MM.1S (cell line): ENCODE measurements around the gene CYTH1.

Source experiments
- DNase-seq: peaks from one replicate; pipeline ENCODE4 v3.0.0-alpha.2; 2015
- H2AFZ ChIP-seq: fragments of 300-600 bp; sonication (generic); 2 replicates; pipeline ENCODE4 v1.6.0; 2016; ENCODE audit warnings: antibody characterized with exemption, low read length
- H3F3A ChIP-seq: fragments of 300-600 bp; sonication (generic); 2 replicates; pipeline ENCODE4 v1.6.1; 2016; ENCODE audit warnings: mild to moderate bottlenecking, antibody characterized with exemption, low read length, moderate library complexity, mixed read lengths; ENCODE audit not compliant: insufficient read depth
- H3K27ac ChIP-seq: fragments of 300-600 bp; sonication (generic); 2 replicates; pipeline ENCODE4 v1.5.1; 2016; ENCODE audit warnings: mild to moderate bottlenecking, low read length
- H3K27me3 ChIP-seq: fragments of 300-600 bp; sonication (generic); replicated peaks from 2 replicates; pipeline ENCODE4 v1.6.0; 2016; ENCODE audit warnings: low read length; ENCODE audit not compliant: insufficient read depth
- H3K36me3 ChIP-seq: fragments of 300-600 bp; sonication (generic); replicated peaks from 2 replicates; pipeline ENCODE4 v1.6.1; 2016; ENCODE audit warnings: mild to moderate bottlenecking, low read length, mixed read lengths; ENCODE audit not compliant: insufficient read depth
- H3K4me1 ChIP-seq: fragments of 300-600 bp; sonication (generic); 2 replicates; pipeline ENCODE4 v1.6.1; 2016; ENCODE audit warnings: low read length, mixed read lengths
- H3K4me2 ChIP-seq: fragments of 300-600 bp; sonication (generic); 2 replicates; pipeline ENCODE4 v1.6.0; 2016; ENCODE audit warnings: low read depth, low read length
- H3K4me3 ChIP-seq: fragments of 300-600 bp; sonication (generic); 2 replicates; pipeline ENCODE4 v1.5.1; 2016; ENCODE audit warnings: low read length, mixed read lengths
- H3K79me2 ChIP-seq: fragments of 300-600 bp; sonication (generic); 2 replicates; pipeline ENCODE4 v1.6.1; 2016; ENCODE audit warnings: mixed run types, low read length, mixed read lengths
- H3K9ac ChIP-seq: fragments of 300-600 bp; sonication (generic); 2 replicates; pipeline ENCODE4 v1.6.1; 2016; ENCODE audit warnings: low read length, mixed read lengths
- H3K9me2 ChIP-seq: fragments of 300-600 bp; sonication (generic); replicated peaks from 2 replicates; pipeline ENCODE4 v1.6.1; 2016; ENCODE audit warnings: mild to moderate bottlenecking, low read length, mixed read lengths; ENCODE audit not compliant: insufficient read depth
- H3K9me3 ChIP-seq: fragments of 300-600 bp; sonication (generic); replicated peaks from 2 replicates; pipeline ENCODE4 v1.6.1; 2016; ENCODE audit warnings: mild to moderate bottlenecking, low read length, mixed read lengths; ENCODE audit not compliant: insufficient read depth
- H4K20me1 ChIP-seq: fragments of 300-600 bp; sonication (generic); 2 replicates; pipeline ENCODE4 v1.6.1; 2016; ENCODE audit warnings: mild to moderate bottlenecking, low read length, moderate library complexity, mixed read lengths; ENCODE audit not compliant: insufficient read depth
- EZH2 ChIP-seq: fragments of 300-600 bp; sonication (generic); optimal IDR thresholded peaks from 2 replicates; pipeline ENCODE3; 2017; ENCODE audit warnings: low read depth, mild to moderate bottlenecking, antibody characterized with exemption, low read length, mixed read lengths
- EZH2phosphoT487 ChIP-seq: fragments of 300-600 bp; sonication (generic); IDR thresholded peaks from 2 replicates; pipeline ENCODE4 v1.6.1; 2018; ENCODE audit warnings: antibody characterized with exemption, low read length
- TF ChIP-seq, protein P1 (sequence below): fragments of 300-600 bp; sonication (generic); IDR thresholded peaks from 2 replicates; pipeline ENCODE4 v1.5.1; 2016; ENCODE audit warnings: antibody characterized with exemption, low read length, mixed read lengths

Gene CYTH1

DNA sequence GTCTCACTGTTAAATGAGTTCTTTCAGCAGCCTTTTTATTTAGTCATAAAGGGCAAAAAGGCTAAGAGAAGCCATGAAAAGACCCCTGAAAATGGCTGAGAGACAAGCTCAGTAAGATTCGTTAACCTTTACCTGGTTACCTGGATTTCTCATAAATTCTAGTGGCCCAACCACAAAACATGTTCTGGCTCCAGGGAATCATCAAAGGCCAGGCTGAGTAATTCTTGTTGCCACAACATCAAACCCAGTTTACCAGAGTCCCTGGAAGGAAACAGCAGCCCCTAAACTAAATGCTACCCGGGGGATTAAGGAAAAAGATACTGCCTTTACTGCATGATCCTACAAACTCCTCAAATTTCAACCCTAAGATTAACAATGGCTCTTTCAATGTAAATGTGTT lies 15.8 kb downstream of the CYTH1 start:
- no peak overlapping the region; the same call in 1 of the 2 replicates for H3K9ac ChIP-seq
- no peaks in the 10 kb centered on the region for H4K20me1 ChIP-seq
- no peak overlapping the region for H2AFZ ChIP-seq
- H3K79me2 ChIP-seq: peaks cover 100% of the 10 kb centered on the region
- H3K36me3 ChIP-seq: no peaks in the 10 kb centered on the region
- DNase-seq: no peak
- no peaks in the 10 kb centered on the region for H3K9me2 ChIP-seq
- no peak overlapping the region for H3K4me3 ChIP-seq
- H3K27ac ChIP-seq: peak overlapping the region; percentile 11; the same call in 1 of the 2 replicates
- peaks cover 17% of the 10 kb centered on the region for H3F3A ChIP-seq
- peaks cover 46% of the 10 kb centered on the region for H3K4me1 ChIP-seq
- H3K27me3 ChIP-seq: no peaks in the 10 kb centered on the region
- no peaks in the 10 kb centered on the region for H3K9me3 ChIP-seq
- H3K4me2 ChIP-seq: no peak overlapping the region; the same call in 1 of the 2 replicates
- TF ChIP-seq EZH2phosphoT487 (no peak), EZH2 (no peak)
- TF ChIP-seq, protein P1, sequence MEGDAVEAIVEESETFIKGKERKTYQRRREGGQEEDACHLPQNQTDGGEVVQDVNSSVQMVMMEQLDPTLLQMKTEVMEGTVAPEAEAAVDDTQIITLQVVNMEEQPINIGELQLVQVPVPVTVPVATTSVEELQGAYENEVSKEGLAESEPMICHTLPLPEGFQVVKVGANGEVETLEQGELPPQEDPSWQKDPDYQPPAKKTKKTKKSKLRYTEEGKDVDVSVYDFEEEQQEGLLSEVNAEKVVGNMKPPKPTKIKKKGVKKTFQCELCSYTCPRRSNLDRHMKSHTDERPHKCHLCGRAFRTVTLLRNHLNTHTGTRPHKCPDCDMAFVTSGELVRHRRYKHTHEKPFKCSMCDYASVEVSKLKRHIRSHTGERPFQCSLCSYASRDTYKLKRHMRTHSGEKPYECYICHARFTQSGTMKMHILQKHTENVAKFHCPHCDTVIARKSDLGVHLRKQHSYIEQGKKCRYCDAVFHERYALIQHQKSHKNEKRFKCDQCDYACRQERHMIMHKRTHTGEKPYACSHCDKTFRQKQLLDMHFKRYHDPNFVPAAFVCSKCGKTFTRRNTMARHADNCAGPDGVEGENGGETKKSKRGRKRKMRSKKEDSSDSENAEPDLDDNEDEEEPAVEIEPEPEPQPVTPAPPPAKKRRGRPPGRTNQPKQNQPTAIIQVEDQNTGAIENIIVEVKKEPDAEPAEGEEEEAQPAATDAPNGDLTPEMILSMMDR: no peak

DNA sequence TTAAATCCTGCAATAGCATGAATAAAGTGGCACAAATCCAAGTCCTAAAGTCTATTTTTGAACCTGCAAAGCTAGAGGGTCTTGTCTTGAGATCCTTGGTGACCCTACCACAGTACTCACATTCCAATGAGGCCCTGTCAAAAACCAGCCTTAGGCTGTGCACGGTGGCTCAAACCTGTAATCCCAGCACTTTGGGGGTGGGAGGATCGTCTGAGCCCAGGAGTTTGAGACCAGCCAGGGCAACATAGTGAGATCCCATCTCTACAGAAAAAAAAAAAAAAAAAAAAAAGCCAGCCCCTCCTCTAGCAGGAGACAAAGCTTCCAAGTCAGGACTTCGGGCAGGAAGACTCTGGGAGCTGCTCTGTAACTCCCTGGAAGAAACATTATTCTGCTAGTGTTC lies 16.3 kb downstream of the CYTH1 start:
- Histone ChIP-seq H3K9ac (no peak overlapping the region), H3K9me2 (no peaks in the 10 kb centered on the region), H3K4me2 (no peak overlapping the region), H4K20me1 (no peaks in the 10 kb centered on the region), H3K27ac (no peak overlapping the region), H3K36me3 (no peaks in the 10 kb centered on the region), H3F3A (peaks cover 16% of the 10 kb centered on the region), H2AFZ (no peak overlapping the region), H3K27me3 (no peaks in the 10 kb centered on the region), H3K4me1 (peaks cover 46% of the 10 kb centered on the region), H3K9me3 (no peaks in the 10 kb centered on the region), H3K79me2 (peaks cover 100% of the 10 kb centered on the region), H3K4me3 (no peak overlapping the region)
- no peak for DNase-seq
- TF ChIP-seq, protein P1: no peak
- TF ChIP-seq EZH2 (no peak), EZH2phosphoT487 (no peak)

DNA sequence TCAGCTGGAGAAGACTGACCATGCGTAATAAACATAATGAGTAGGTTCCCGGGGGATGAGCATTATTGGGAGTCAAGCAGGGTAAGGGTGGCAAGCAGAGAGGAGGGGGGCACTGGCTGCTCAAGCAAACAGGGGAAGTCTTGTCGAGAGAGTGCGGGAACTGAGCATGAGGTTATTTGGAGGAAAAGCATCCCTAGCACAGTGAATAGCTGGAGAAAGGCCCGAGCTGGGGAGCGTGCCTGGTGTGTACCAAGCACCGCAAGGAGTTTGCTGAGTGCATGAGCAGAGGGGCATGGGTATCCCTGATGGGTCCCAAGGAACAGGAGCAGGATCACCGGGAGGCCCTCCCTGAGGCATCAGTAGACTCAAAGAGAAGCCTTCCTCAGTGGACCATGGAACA lies 17.2 kb downstream of the CYTH1 start:
- H3K9me3 ChIP-seq: no peaks in the 10 kb centered on the region

More for the DNA sequence above, 17.2 kb downstream of the CYTH1 start:
- Histone ChIP-seq H3K27ac (no peak overlapping the region), H3K79me2 (peaks cover 97% of the 10 kb centered on the region), H3K9ac (no peak overlapping the region), H2AFZ (no peak overlapping the region), H3K36me3 (no peaks in the 10 kb centered on the region), H3K4me2 (no peak overlapping the region), H3K4me3 (no peak overlapping the region), H3K27me3 (no peaks in the 10 kb centered on the region), H3K9me2 (no peaks in the 10 kb centered on the region), H4K20me1 (no peaks in the 10 kb centered on the region), H3K4me1 (peaks cover 48% of the 10 kb centered on the region), H3F3A (peaks cover 20% of the 10 kb centered on the region)
- DNase-seq: no peak
- TF ChIP-seq, protein P1: no peak
- TF ChIP-seq EZH2: no peak
